GM23338 (cell line): ENCODE data around the gene POR. TPM values are rescaled to one million over a fixed set of nuclear protein-coding genes. Genes with fewer than 3 reads are reported as not detected.
"Not testable (repeated sequence)": the region's sequence is repeated elsewhere in the genome, so short reads cannot be mapped to it uniquely, and the experiment has no call there.

ENCODE experiments used
- ATAC-seq: fragments of 200-7000 bp; cut with Tn5 transposase; 3 replicates; pipeline ENCODE4 v1.9.1; 2020
- DNase-seq: peaks from one replicate; pipeline ENCODE4 v3.0.0-alpha.2; 2015; ENCODE audit warnings: low spot score
- H2AFZ ChIP-seq: fragments of 200-600 bp; sonication (generic); 2 replicates; pipeline ENCODE4 v1.8.0; 2016; ENCODE audit warnings: antibody characterized with exemption, mild to moderate bottlenecking, moderate library complexity
- H3F3A ChIP-seq: fragments of 200-600 bp; sonication (generic); replicated peaks from 2 replicates; pipeline ENCODE4 v1.8.0; 2017; ENCODE audit warnings: antibody characterized with exemption, mixed run types, low read depth
- H3K27ac ChIP-seq: fragments of 200-600 bp; sonication (generic); 2 replicates; pipeline ENCODE4 v1.6.1; 2016; ENCODE audit warnings: low read depth
- H3K27me3 ChIP-seq: fragments of 200-600 bp; sonication (generic); 2 replicates; pipeline ENCODE4 v1.8.0; 2016; ENCODE audit warnings: mild to moderate bottlenecking, mixed run types, moderate library complexity; ENCODE audit not compliant: insufficient read depth
- H3K36me3 ChIP-seq: fragments of 200-600 bp; sonication (generic); 2 replicates; pipeline ENCODE4 v1.8.0; 2016; ENCODE audit warnings: mild to moderate bottlenecking; ENCODE audit not compliant: insufficient read depth
- H3K4me1 ChIP-seq: fragments of 200-600 bp; sonication (generic); 2 replicates; pipeline ENCODE4 v1.8.0; 2016; ENCODE audit warnings: mild to moderate bottlenecking, moderate library complexity; ENCODE audit not compliant: insufficient read depth
- H3K4me2 ChIP-seq: fragments of 200-600 bp; sonication (generic); 2 replicates; pipeline ENCODE4 v1.7.1; 2017; ENCODE audit warnings: mixed run types
- H3K4me3 ChIP-seq: fragments of 200-600 bp; sonication (generic); 2 replicates; pipeline ENCODE4 v1.6.1; 2016; ENCODE audit warnings: mixed run types
- H3K79me2 ChIP-seq: fragments of 200-600 bp; sonication (generic); replicated peaks from 2 replicates; pipeline ENCODE4 v1.8.0; 2017; ENCODE audit warnings: mild to moderate bottlenecking; ENCODE audit not compliant: insufficient read depth
- H3K9me2 ChIP-seq: fragments of 200-600 bp; sonication (generic); 2 replicates; pipeline ENCODE4 v1.8.0; 2017; ENCODE audit not compliant: insufficient read depth
- H4K20me1 ChIP-seq: fragments of 200-600 bp; sonication (generic); replicated peaks from 2 replicates; pipeline ENCODE4 v1.8.0; 2017; ENCODE audit warnings: mild to moderate bottlenecking; ENCODE audit not compliant: insufficient read depth
- H3K27ac Mint-ChIP-seq: 2 replicates; pipeline ENCODE4 v1.8.0; 2020; ENCODE audit warnings: inconsistent platforms, mild to moderate bottlenecking, moderate library complexity, mixed read lengths
- H3K27me3 Mint-ChIP-seq: 3 replicates; pipeline ENCODE4 v1.8.0; 2022; ENCODE audit warnings: low read depth, mild to moderate bottlenecking, moderate library complexity, mixed read lengths, inconsistent platforms; ENCODE audit not compliant: insufficient read depth, poor library complexity
- H3K36me3 Mint-ChIP-seq: 3 replicates; pipeline ENCODE4 v1.8.0; 2021; ENCODE audit warnings: low read depth, mild to moderate bottlenecking, inconsistent platforms, moderate library complexity, mixed read lengths
- H3K4me1 Mint-ChIP-seq: 3 replicates; pipeline ENCODE4 v1.8.0; 2020; ENCODE audit warnings: mild to moderate bottlenecking, inconsistent platforms, mixed read lengths
- H3K4me3 Mint-ChIP-seq: 3 replicates; pipeline ENCODE4 v1.8.0; 2021; ENCODE audit warnings: moderate library complexity, mild to moderate bottlenecking, inconsistent platforms, mixed read lengths
- H3K9me3 Mint-ChIP-seq: 3 replicates; pipeline ENCODE4 v1.8.0; 2020; ENCODE audit warnings: moderate library complexity, mild to moderate bottlenecking, inconsistent platforms, mixed read lengths
- ETS1 ChIP-seq: IDR thresholded peaks from 2 replicates; pipeline ENCODE4 v1.6.1; 2016; ENCODE audit warnings: antibody characterized with exemption
- EZH2 ChIP-seq: fragments of 200-600 bp; sonication (generic); IDR thresholded peaks from one replicate; pipeline ENCODE4 v1.8.0; 2017; ENCODE audit warnings: antibody characterized with exemption, mild to moderate bottlenecking, low read depth; ENCODE audit not compliant: unreplicated experiment
- JUNB ChIP-seq: IDR thresholded peaks from one replicate; pipeline ENCODE4 v1.6.1; 2016; ENCODE audit warnings: antibody characterized with exemption; ENCODE audit not compliant: unreplicated experiment
- NANOG ChIP-seq: IDR thresholded peaks from 2 replicates; pipeline ENCODE4 v1.6.1; 2016; ENCODE audit warnings: antibody characterized with exemption, borderline replicate concordance
- POLR2AphosphoS5 ChIP-seq: IDR thresholded peaks from 2 replicates; pipeline ENCODE4 v1.6.1; 2016; ENCODE audit warnings: antibody characterized with exemption, low read depth
- REST ChIP-seq: IDR thresholded peaks from one replicate; pipeline ENCODE4 v1.6.1; 2018; ENCODE audit warnings: antibody characterized with exemption; ENCODE audit not compliant: unreplicated experiment
- STAT1 ChIP-seq: IDR thresholded peaks from one replicate; pipeline ENCODE4 v1.6.1; 2016; ENCODE audit warnings: antibody characterized with exemption; ENCODE audit not compliant: unreplicated experiment
- ZNF114 ChIP-seq: fragments of 250-450 bp; sonication (Bioruptor Pico); IDR thresholded peaks from 2 replicates; pipeline ENCODE4 v1.5.0; 2020; ENCODE audit warnings: mild to moderate bottlenecking, moderate library complexity
- ZNF462 ChIP-seq: fragments of 250-450 bp; sonication (Bioruptor Pico); IDR thresholded peaks from 2 replicates; pipeline ENCODE4 v1.5.0; 2020; ENCODE audit warnings: mild to moderate bottlenecking, moderate library complexity
- polyA plus RNA-seq: library from polyadenylated mRNA; unstranded; fragments of >200 nt; fragmentation: Nextera tagmentation; extraction: Ambion mirVana; gene quantifications from 2 replicates; pipeline ENCODE4 v1.2.1, GENCODE V29; 2016
- total RNA-seq: library from RNA; depleted of rRNA; stranded (reverse); fragments of >200 nt; shearing (Covaris generic); gene quantifications from 2 replicates; pipeline ENCODE4 v1.2.3, GENCODE V29; 2014

Gene POR
- total and polyA plus RNA-seq, 2 experiments from 2014 or later = 126 to 164 TPM

GRCh38 chr7:75872073-75872782 is 42.7 kb upstream of the POR start:
- no peaks in the 10 kb centered on the region for H3K27me3 Mint-ChIP-seq
- no peaks in the 10 kb centered on the region for H4K20me1 ChIP-seq
- peaks cover 4% of the 10 kb centered on the region; the same call in 2 of the 3 replicates for H3K4me1 Mint-ChIP-seq
- no peaks in the 10 kb centered on the region for H3K9me3 Mint-ChIP-seq
- H3K79me2 ChIP-seq = no peaks in the 10 kb centered on the region
- no peak overlapping the region for H3K4me3 Mint-ChIP-seq
- no peaks in the 10 kb centered on the region for H3K27me3 ChIP-seq
- no peaks in the 10 kb centered on the region for H3K9me2 ChIP-seq
- H3F3A ChIP-seq = no peaks in the 10 kb centered on the region
- no peaks in the 10 kb centered on the region for H3K36me3 ChIP-seq
- H3K27ac Mint-ChIP-seq = no peak overlapping the region
- H3K36me3 Mint-ChIP-seq = no peaks in the 10 kb centered on the region
- 0 out of 2 replicates have a peak overlapping the region, but pooled peaks have one; percentile 28 for H2AFZ ChIP-seq
- no peak for TF ChIP-seq ETS1
- TF ChIP-seq NANOG = no peak
- TF ChIP-seq STAT1 = no peak
- no peak for TF ChIP-seq ZNF462 (CRISPR knock-in tag)
- no peak for TF ChIP-seq EZH2
- no peak for TF ChIP-seq JUNB
- no peak for TF ChIP-seq POLR2AphosphoS5
- TF ChIP-seq ZNF114 (CRISPR knock-in tag) = no peak
- no peak for TF ChIP-seq REST
- no peak overlapping the region for H3K4me3 ChIP-seq
- DNase-seq (no peak), ATAC-seq (no peak)
- no peaks in the 10 kb centered on the region for H3K4me1 ChIP-seq
- no peak overlapping the region for H3K4me2 ChIP-seq
- no peak overlapping the region for H3K27ac ChIP-seq

GRCh38 chr7:75874180-75874579 is 40.8 kb upstream of the POR start:
- DNase-seq, H3F3A ChIP-seq, H3K79me2 ChIP-seq, H3K27me3 Mint-ChIP-seq, H2AFZ ChIP-seq, H3K9me3 Mint-ChIP-seq, H3K27ac Mint-ChIP-seq, H3K4me3 Mint-ChIP-seq, H4K20me1 ChIP-seq, H3K27me3 ChIP-seq, H3K36me3 Mint-ChIP-seq, H3K4me3 ChIP-seq, H3K4me2 ChIP-seq, H3K4me1 ChIP-seq, H3K9me2 ChIP-seq, ATAC-seq, H3K36me3 ChIP-seq, H3K27ac ChIP-seq: not testable (repeated sequence)
- H3K4me1 Mint-ChIP-seq = peaks cover 12% of the 10 kb centered on the region
